ENCODE measurements around the gene GPATCH2. TPM values are rescaled to one million over a fixed set of nuclear protein-coding genes. Genes with fewer than 3 reads are reported as not detected.

Gene GPATCH2
- total and polyA plus RNA-seq, 3 experiments from 2014 or later, result 3.7 to 9.9 (median 9.5) TPM

- CTCF ChIA-PET, result no interaction called here
- Mint-ChIP-seq H3K9me3 (no peaks in the 10 kb centered on the region), H3K36me3 (no peaks in the 10 kb centered on the region), H3K27ac (no peak overlapping the region), H3K4me3 (no peak overlapping the region), H3K27me3 (peaks cover 0 to 21% of the 10 kb centered on the region in 2 donors), H3K4me1 (no peaks in the 10 kb centered on the region)
- Histone ChIP-seq H3K9me3 (ENCODE audit: low read length) (no peaks in the 10 kb centered on the region), H3K4me3 (ENCODE audit: low read length) (no peak overlapping the region), H3K4me1 (ENCODE audit: insufficient read depth, low read length) (no peaks in the 10 kb centered on the region), H3K36me3 (ENCODE audit: insufficient read depth, low read length) (no peaks in the 10 kb centered on the region), H3K27me3 (ENCODE audit: insufficient read depth, low read length, poor library complexity, severe bottlenecking) (no peaks in the 10 kb centered on the region), H3K27ac (ENCODE audit: low read depth, low read length) (no peak overlapping the region)
- POLR2A ChIA-PET, result no interaction called here
- DNase-seq, result no peak
Observed at GRCh38 chr1:217419194-217419551, 211.7 kb downstream of the GPATCH2 start.

GRCh38 chr1:217418269-217419193 is 212.4 kb downstream of the GPATCH2 start:
- H3K27ac Mint-ChIP-seq, result no peak overlapping the region
- H3K4me3 Mint-ChIP-seq, result no peak overlapping the region
- H3K27me3 Mint-ChIP-seq, result peaks cover 0 to 21% of the 10 kb centered on the region in 2 donors
- H3K4me3 ChIP-seq (ENCODE audit: low read length), result no peak overlapping the region
- CTCF ChIA-PET, result no interaction called here
- H3K4me1 Mint-ChIP-seq, result no peaks in the 10 kb centered on the region
- H3K9me3 Mint-ChIP-seq, result peaks cover 0 to 2% (median 0%) of the 10 kb centered on the region in 5 donors
- POLR2A ChIA-PET, result no interaction called here
- H3K27ac ChIP-seq (ENCODE audit: low read depth, low read length), result no peak overlapping the region
- H3K36me3 Mint-ChIP-seq, result no peaks in the 10 kb centered on the region
- no peaks in the 10 kb centered on the region for H3K27me3 ChIP-seq (ENCODE audit: insufficient read depth, low read length, poor library complexity, severe bottlenecking)
- no peak for DNase-seq
- H3K9me3 ChIP-seq (ENCODE audit: low read length), result no peaks in the 10 kb centered on the region
- H3K36me3 ChIP-seq (ENCODE audit: insufficient read depth, low read length), result no peaks in the 10 kb centered on the region
- no peaks in the 10 kb centered on the region for H3K4me1 ChIP-seq (ENCODE audit: insufficient read depth, low read length)

- no peak overlapping the region for H3K4me3 ChIP-seq (ENCODE audit: low read length)
- Mint-ChIP-seq H3K27me3 (peaks cover 0 to 21% of the 10 kb centered on the region in 2 donors), H3K4me3 (no peak overlapping the region), H3K36me3 (no peaks in the 10 kb centered on the region), H3K9me3 (peaks cover 0 to 2% (median 0%) of the 10 kb centered on the region in 5 donors), H3K4me1 (no peaks in the 10 kb centered on the region), H3K27ac (no peak overlapping the region)
- ChIA-PET POLR2A (no interaction called here), CTCF (no interaction called here)
- no peaks in the 10 kb centered on the region for H3K4me1 ChIP-seq (ENCODE audit: insufficient read depth, low read length)
- H3K27ac ChIP-seq (ENCODE audit: low read depth, low read length), result no peak overlapping the region
- no peaks in the 10 kb centered on the region for H3K27me3 ChIP-seq (ENCODE audit: insufficient read depth, low read length, poor library complexity, severe bottlenecking)
- DNase-seq, result no peak
- H3K36me3 ChIP-seq (ENCODE audit: insufficient read depth, low read length), result no peaks in the 10 kb centered on the region
- no peaks in the 10 kb centered on the region for H3K9me3 ChIP-seq (ENCODE audit: low read length)
Observed at GRCh38 chr1:217417363-217417762, 213.5 kb downstream of the GPATCH2 start.

GRCh38 chr1:217407534-217408001 is 223.3 kb downstream of the GPATCH2 start:
- Mint-ChIP-seq H3K4me1 (no peaks in the 10 kb centered on the region), H3K9me3 (peaks cover 0 to 2% (median 0%) of the 10 kb centered on the region in 5 donors), H3K27ac (no peak overlapping the region), H3K27me3 (peaks cover 0 to 3% of the 10 kb centered on the region in 2 donors), H3K4me3 (no peak overlapping the region), H3K36me3 (no peaks in the 10 kb centered on the region)
- H3K27ac ChIP-seq (ENCODE audit: low read depth, low read length), result no peak overlapping the region
- H3K36me3 ChIP-seq (ENCODE audit: insufficient read depth, low read length), result no peaks in the 10 kb centered on the region
- POLR2A ChIA-PET, result no interaction called here
- H3K27me3 ChIP-seq (ENCODE audit: insufficient read depth, low read length, poor library complexity, severe bottlenecking), result no peaks in the 10 kb centered on the region
- CTCF ChIA-PET, result no interaction called here
- H3K4me3 ChIP-seq (ENCODE audit: low read length), result no peak overlapping the region
- H3K4me1 ChIP-seq (ENCODE audit: insufficient read depth, low read length), result no peaks in the 10 kb centered on the region
- no peak for DNase-seq
- H3K9me3 ChIP-seq (ENCODE audit: low read length), result no peaks in the 10 kb centered on the region

GRCh38 chr1:217403026-217403720 is 227.7 kb downstream of the GPATCH2 start:
- CTCF ChIA-PET, result no interaction called here
- H3K27ac Mint-ChIP-seq, result peak overlapping the region in 1 of 8 donors; percentile 78
- H3K4me1 ChIP-seq (ENCODE audit: insufficient read depth, low read length), result no peaks in the 10 kb centered on the region
- no peak overlapping the region for H3K27ac ChIP-seq (ENCODE audit: low read depth, low read length)
- no peak overlapping the region for H3K4me3 Mint-ChIP-seq
- no peaks in the 10 kb centered on the region for H3K36me3 Mint-ChIP-seq
- H3K9me3 Mint-ChIP-seq, result peaks cover 0 to 2% (median 0%) of the 10 kb centered on the region in 5 donors
- no peaks in the 10 kb centered on the region for H3K36me3 ChIP-seq (ENCODE audit: insufficient read depth, low read length)
- no peak overlapping the region for H3K4me3 ChIP-seq (ENCODE audit: low read length)
- no peaks in the 10 kb centered on the region for H3K4me1 Mint-ChIP-seq
- H3K9me3 ChIP-seq (ENCODE audit: low read length), result no peaks in the 10 kb centered on the region
- DNase-seq, result no peak
- POLR2A ChIA-PET, result no interaction called here
- peaks cover 0 to 3% of the 10 kb centered on the region in 2 donors for H3K27me3 Mint-ChIP-seq
- H3K27me3 ChIP-seq (ENCODE audit: insufficient read depth, low read length, poor library complexity, severe bottlenecking), result no peaks in the 10 kb centered on the region

GRCh38 chr1:217402301-217402700 is 228.6 kb downstream of the GPATCH2 start:
- CTCF ChIA-PET, result no interaction called here
- POLR2A ChIA-PET, result no interaction called here

GRCh38 chr1:217393896-217394295 is 237.0 kb downstream of the GPATCH2 start:
- H3K4me3 ChIP-seq (ENCODE audit: low read length), result no peak overlapping the region
- H3K27ac Mint-ChIP-seq, result no peak overlapping the region
- no peaks in the 10 kb centered on the region for H3K4me1 ChIP-seq (ENCODE audit: insufficient read depth, low read length)
- POLR2A ChIA-PET, result no interaction called here
- CTCF ChIA-PET, result no interaction called here
- H3K9me3 Mint-ChIP-seq, result no peaks in the 10 kb centered on the region
- no peak for DNase-seq
- H3K9me3 ChIP-seq (ENCODE audit: low read length), result no peaks in the 10 kb centered on the region
- no peak overlapping the region for H3K27ac ChIP-seq (ENCODE audit: low read depth, low read length)
- H3K4me1 Mint-ChIP-seq, result no peaks in the 10 kb centered on the region
- H3K36me3 Mint-ChIP-seq, result no peaks in the 10 kb centered on the region
- no peaks in the 10 kb centered on the region for H3K27me3 ChIP-seq (ENCODE audit: insufficient read depth, low read length, poor library complexity, severe bottlenecking)
- H3K4me3 Mint-ChIP-seq, result no peak overlapping the region
- H3K27me3 Mint-ChIP-seq, result no peaks in the 10 kb centered on the region
- no peaks in the 10 kb centered on the region for H3K36me3 ChIP-seq (ENCODE audit: insufficient read depth, low read length)

More at GRCh38 chr1:217402301-217402700, 228.6 kb downstream of the GPATCH2 start:
- Mint-ChIP-seq H3K4me1 (no peaks in the 10 kb centered on the region), H3K27me3 (peaks cover 0 to 3% of the 10 kb centered on the region in 2 donors), H3K36me3 (no peaks in the 10 kb centered on the region), H3K9me3 (peaks cover 0 to 2% (median 0%) of the 10 kb centered on the region in 5 donors), H3K27ac (no peak overlapping the region), H3K4me3 (no peak overlapping the region)
- no peak for DNase-seq
- H3K27ac ChIP-seq (ENCODE audit: low read depth, low read length), result no peak overlapping the region
- H3K4me1 ChIP-seq (ENCODE audit: insufficient read depth, low read length), result no peaks in the 10 kb centered on the region
- no peaks in the 10 kb centered on the region for H3K36me3 ChIP-seq (ENCODE audit: insufficient read depth, low read length)
- H3K9me3 ChIP-seq (ENCODE audit: low read length), result no peaks in the 10 kb centered on the region
- no peaks in the 10 kb centered on the region for H3K27me3 ChIP-seq (ENCODE audit: insufficient read depth, low read length, poor library complexity, severe bottlenecking)
- no peak overlapping the region for H3K4me3 ChIP-seq (ENCODE audit: low read length)

- no peak overlapping the region for H3K27ac ChIP-seq (ENCODE audit: low read depth, low read length)
- ChIA-PET POLR2A (no interaction called here), CTCF (no interaction called here)
- H3K36me3 ChIP-seq (ENCODE audit: insufficient read depth, low read length), result no peaks in the 10 kb centered on the region
- H3K27me3 ChIP-seq (ENCODE audit: insufficient read depth, low read length, poor library complexity, severe bottlenecking), result no peaks in the 10 kb centered on the region
- H3K9me3 Mint-ChIP-seq, result no peaks in the 10 kb centered on the region
- no peak for DNase-seq
- H3K4me3 Mint-ChIP-seq, result no peak overlapping the region
- H3K4me3 ChIP-seq (ENCODE audit: low read length), result no peak overlapping the region
- H3K27ac Mint-ChIP-seq, result no peak overlapping the region
- no peaks in the 10 kb centered on the region for H3K4me1 Mint-ChIP-seq
- no peaks in the 10 kb centered on the region for H3K4me1 ChIP-seq (ENCODE audit: insufficient read depth, low read length)
- H3K9me3 ChIP-seq (ENCODE audit: low read length), result no peaks in the 10 kb centered on the region
- H3K27me3 Mint-ChIP-seq, result no peaks in the 10 kb centered on the region
- no peaks in the 10 kb centered on the region for H3K36me3 Mint-ChIP-seq
Observed at GRCh38 chr1:217392441-217392840, 238.4 kb downstream of the GPATCH2 start.

Data from CD8-positive, alpha-beta memory T cell (primary cell).